GM18517 (cell line): ENCODE data around the gene COA7.
A peak's percentile ranks its signal among the peaks of the same experiment; 100 is the strongest.

Experiments
- ATAC-seq: cut with Tn5 transposase; IDR thresholded peaks from one replicate; pipeline ENCODE4 v1.9.1; 2021; ENCODE audit warnings: mild to moderate bottlenecking, moderate library complexity; ENCODE audit not compliant: unreplicated experiment

COA7 gene

GRCh38 chr1:52673513-52673912 lies 24.6 kb downstream of the COA7 start:
- no peak for ATAC-seq

DNA sequence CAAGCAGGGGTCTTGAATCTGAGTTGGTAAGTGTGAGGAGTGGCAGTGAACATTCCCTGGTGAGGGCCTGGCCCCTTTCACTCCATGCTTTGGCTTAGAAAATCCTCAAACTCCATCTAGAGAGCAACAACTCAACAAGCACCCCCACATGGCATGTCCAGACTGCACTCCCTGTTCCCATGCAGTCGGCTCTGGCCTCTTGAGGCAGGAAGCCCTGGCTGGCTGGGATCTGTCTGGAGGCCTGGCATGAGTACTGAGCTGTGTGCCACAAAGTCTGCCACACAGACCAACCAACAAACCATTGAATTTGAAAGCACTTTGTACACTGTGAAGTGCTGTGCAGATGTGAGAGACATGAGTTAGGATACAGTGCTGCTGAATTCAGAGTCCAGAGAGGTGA lies 25.2 kb downstream of the COA7 start:
- no peak for ATAC-seq

DNA sequence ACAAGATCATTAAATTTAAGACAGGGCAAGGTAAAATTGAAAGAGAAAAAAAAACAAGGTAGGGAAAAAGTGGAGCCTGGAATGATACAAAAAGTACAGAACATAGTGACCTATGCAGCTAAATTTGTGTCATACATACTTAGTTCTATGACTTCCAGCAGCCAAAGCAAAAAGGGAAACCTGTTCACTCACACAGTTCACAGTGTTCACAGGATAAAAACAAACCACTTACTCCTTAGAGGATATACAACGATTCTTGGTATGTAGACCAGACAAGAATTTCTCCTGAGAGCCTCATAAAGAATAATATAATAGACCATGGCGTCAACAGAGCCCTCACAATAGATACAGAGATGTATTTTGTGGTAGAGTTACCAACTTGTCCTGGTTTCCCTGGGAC lies 27.5 kb downstream of the COA7 start:
- ATAC-seq = no peak

DNA sequence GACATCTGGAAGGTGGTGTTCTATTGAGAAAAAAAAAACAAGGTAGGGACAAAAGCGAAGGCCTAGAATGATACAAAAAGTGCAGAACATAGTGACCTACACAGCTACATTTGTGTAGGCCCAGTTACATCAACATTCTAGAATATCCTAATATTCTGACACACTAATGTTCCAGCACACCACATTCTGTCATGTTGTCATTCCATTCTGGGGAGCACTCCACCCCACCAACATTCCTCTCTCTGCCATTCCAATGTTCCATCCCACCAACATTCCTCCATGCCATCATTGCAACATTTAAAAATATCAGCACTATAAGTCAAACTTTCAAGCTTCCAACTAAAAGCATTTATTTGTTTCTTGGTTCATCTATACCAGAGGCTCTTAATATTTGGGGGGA lies 28.5 kb downstream of the COA7 start:
- ATAC-seq = no peak

- ATAC-seq = no peak
Measured at GRCh38 chr1:52668711-52669110, 29.4 kb downstream of the COA7 start.

DNA sequence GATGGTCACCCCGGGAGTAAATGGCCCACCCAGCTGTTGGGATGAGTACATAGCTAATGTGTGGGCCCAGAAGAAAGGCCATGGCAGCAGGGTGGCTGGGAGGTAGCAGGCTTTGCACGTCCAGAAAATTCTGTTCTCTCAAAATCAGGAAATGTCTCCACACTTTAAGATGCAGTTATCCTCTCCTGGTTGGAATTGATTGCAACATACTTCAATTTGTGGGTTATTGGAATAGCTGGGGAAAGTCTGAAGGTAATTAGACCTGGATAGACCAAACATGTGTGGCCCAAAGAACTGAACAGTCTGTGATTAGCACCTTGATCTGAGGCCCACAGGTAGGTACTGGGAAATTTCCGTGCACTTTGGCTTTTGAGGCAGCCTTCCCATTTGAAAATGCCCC lies 30.2 kb downstream of the COA7 start:
- ATAC-seq = no peak

DNA sequence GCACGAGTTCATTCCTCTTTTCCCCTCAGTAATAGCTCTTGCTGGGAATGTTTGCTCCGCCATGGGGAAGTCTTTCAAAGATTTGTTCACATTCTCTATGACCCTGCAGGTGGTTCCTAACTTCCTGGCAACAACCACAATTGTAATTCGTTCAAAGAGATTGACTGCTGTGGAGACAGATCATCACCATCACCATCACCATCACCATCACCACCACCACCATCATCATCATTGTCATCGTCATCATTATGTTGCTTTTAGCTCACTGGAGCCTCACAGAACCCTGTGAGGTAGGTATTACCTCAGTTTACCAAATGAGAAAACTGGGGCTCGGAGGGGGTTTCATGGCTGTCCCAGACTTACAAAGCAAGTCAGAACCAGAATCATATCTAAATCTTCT lies 30.9 kb downstream of the COA7 start:
- ATAC-seq = no peak

DNA sequence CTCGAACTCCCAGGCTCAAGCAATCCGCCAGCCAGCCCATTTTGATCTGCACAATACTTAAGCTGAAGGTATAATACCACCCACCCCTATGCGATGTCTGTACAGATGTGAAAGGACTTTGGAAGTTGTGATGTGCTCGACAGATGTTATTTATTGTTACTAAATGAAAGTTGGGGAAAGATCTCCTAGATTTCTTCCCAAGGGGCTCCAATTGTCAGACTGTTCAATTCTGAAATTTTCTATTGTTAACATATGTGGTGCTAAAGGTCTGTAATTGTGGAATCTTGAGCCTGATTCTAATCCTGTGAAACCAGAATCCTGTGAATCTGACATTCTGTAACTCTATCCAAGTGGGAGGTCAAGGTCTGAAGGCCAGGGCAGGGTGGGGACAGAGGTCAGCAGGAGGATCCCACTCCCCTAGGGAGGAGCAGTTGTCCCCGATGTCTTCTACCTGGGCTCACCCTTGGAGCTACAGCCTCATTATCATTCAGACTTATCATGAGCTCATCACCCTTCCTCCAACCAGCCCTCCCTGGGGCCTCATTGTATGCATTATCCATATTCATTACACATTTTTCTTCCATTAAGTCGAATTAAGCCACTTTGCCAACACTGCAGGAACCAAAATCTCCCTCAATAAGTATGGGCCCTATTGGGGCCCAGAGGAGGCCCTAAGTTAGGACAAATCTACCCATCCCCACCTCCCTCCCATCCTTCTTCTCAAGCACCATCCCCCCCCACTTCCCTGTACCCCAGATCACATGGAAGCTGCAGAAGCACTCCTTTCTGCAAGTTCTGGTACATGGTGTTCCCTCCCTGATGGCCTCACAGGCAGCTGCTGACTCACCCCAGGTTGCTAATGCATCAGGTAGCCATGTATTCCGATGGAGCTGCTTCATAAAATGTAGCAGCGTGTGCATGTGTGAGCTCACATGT lies 32.9 kb downstream of the COA7 start:
- ATAC-seq = no peak

- ATAC-seq = no peak
Measured at GRCh38 chr1:52663716-52664115, 34.4 kb downstream of the COA7 start.

GRCh38 chr1:52662645-52663313 lies 35.4 kb downstream of the COA7 start:
- no peak for ATAC-seq

GRCh38 chr1:52660807-52661206 lies 37.3 kb downstream of the COA7 start:
- no peak for ATAC-seq

GRCh38 chr1:52659851-52660596 lies 38.1 kb downstream of the COA7 start:
- no peak for ATAC-seq

GRCh38 chr1:52659356-52659755 lies 38.8 kb downstream of the COA7 start:
- ATAC-seq = peak; percentile 66

DNA sequence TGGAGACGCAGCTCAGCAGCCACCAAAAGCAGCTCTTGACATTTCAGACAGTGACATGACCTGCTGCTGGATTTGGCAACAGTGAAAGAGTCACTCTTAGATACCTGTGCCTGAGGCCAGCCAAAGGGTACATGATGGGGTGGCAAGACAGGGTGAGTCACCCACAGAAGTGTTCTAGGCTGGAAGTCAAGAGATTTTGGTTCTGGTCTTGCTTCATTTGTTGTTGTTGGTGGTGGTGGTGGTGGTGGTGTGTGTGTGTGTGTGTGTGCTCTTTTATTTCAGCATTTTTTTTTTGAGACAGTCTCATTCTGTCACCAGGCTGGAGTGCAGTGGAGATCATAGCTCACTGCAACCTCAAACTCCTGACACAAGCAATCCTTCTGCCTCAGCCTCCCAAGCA lies 39.4 kb downstream of the COA7 start:
- ATAC-seq = no peak

GRCh38 chr1:52657702-52658101 lies 40.4 kb downstream of the COA7 start:
- no peak for ATAC-seq

DNA sequence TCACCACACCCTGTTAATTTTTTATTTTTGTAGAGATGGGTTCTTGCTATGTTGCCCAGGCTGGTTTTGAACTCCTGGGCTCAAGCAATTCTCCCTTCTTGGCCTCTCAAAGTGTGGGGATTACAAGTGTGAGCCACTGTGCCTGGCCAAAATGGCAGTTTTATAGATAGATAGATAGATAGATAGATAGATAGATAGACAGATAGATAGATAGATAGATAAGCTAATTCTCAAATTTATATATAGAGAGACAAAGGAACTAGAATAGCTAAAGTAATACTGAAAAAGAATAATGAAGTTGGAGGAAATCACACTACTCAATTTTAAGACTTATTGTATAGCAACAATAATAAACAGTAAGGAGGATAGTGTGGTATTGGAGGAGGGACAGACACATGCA lies 44.1 kb downstream of the COA7 start:
- ATAC-seq = no peak

DNA sequence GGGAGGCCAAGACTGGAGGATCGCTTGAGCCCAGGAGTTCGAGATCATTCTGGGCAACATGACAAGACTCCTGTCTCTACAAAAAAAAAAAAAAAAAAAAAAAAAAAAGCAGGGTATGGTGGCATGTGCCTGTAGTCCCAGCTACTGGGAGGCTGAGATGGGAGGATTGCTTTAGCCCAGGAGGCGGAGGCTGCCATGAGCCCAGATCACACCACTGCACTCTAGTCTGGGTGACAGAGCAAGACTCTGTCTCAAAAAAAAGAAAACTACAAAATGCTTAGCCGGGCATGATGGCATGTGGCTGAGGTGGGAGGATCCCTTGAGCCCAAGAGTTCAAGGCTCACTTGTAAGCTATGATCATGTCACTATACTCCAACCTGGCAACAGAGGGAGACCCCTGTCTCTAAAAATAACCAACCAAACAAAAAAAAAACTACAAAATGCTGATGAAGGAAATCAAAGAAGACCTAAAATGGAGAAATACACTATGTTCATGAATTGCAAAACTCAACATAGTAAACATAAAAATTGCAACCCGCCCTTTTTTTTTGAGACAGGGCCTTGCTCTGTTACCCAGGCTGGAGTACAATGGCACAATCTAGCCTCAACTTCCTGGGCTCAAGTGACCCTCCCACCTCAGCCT lies 44.8 kb downstream of the COA7 start:
- ATAC-seq = no peak

GRCh38 chr1:52651904-52652303 lies 46.2 kb downstream of the COA7 start:
- no peak for ATAC-seq

DNA sequence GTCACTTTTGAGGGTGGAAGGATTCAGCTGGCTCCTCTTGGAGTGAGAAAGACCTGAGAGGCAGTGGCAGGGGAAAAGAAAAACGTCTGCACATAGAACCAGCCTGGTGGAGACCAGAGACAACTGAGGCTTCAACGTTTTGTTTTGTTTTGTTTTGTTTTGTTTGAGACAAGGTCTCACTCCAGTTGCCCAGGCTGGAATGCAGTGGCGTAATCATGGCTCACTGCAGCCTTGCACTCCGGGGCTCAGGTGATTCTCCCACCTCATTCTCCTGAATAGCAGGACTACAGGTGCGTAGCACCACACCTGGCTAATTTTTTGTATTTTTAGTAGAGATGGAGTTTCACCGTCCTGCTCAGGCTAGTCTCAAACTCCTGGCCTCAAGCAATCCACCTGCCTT lies 52.9 kb downstream of the COA7 start:
- ATAC-seq = no peak

GRCh38 chr1:52641307-52641706 lies 56.8 kb downstream of the COA7 start:
- no peak for ATAC-seq

DNA sequence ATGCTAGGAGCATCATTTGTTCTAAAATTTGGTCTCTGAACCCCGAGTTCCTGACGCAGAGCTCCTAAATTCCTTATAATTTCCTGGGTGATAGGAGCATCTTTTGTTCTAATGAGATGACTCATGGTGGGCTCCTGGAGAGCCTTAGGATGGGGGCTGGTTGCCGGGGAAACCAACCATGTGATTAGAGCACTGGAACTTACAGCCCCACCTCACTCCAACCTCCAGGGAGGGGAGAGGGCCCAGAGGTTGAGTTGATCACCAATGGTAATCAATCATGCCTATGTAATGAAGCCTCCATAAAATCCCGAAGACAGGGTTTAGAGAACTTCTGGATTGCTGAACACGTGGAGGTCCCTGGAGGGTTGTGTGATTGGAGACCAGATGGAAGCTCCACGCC lies 57.5 kb downstream of the COA7 start:
- no peak for ATAC-seq
